Measurements from ENCODE around the gene SHTN1.

The SHTN1 gene

GRCh38 chr10:116984202-116984990 is 20.6 kb downstream of the SHTN1 start:
- no peak for DNase-seq (ENCODE audit: low spot score)

- no peak for DNase-seq (ENCODE audit: low spot score)
Measured at GRCh38 chr10:116980041-116980440, 24.9 kb downstream of the SHTN1 start.

GRCh38 chr10:116978901-116979300 is 26.1 kb downstream of the SHTN1 start:
- DNase-seq (ENCODE audit: low spot score): no peak

GRCh38 chr10:116974456-116975005 is 30.5 kb downstream of the SHTN1 start:
- no peak for DNase-seq (ENCODE audit: low spot score)

- no peak for DNase-seq (ENCODE audit: low spot score)
Measured at GRCh38 chr10:116973946-116974455, 31.0 kb downstream of the SHTN1 start.

GRCh38 chr10:116973371-116973905 is 31.5 kb downstream of the SHTN1 start:
- no peak for DNase-seq (ENCODE audit: low spot score)

GRCh38 chr10:116972131-116972530 is 32.9 kb downstream of the SHTN1 start:
- peak; percentile 16 for DNase-seq (ENCODE audit: low spot score)

GRCh38 chr10:116970050-116970449 is 34.9 kb downstream of the SHTN1 start:
- DNase-seq (ENCODE audit: low spot score): no peak

- DNase-seq (ENCODE audit: low spot score): no peak
Measured at GRCh38 chr10:116968331-116968730, 36.7 kb downstream of the SHTN1 start.

- no peak for DNase-seq (ENCODE audit: low spot score)
Measured at GRCh38 chr10:116961406-116962251, 43.4 kb downstream of the SHTN1 start.

GRCh38 chr10:116960066-116960776 is 44.8 kb downstream of the SHTN1 start:
- no peak for DNase-seq (ENCODE audit: low spot score)

- DNase-seq (ENCODE audit: low spot score): no peak
Measured at GRCh38 chr10:116952729-116953128, 52.3 kb downstream of the SHTN1 start.

- no peak for DNase-seq (ENCODE audit: low spot score)
Measured at GRCh38 chr10:116948530-116948870, 56.5 kb downstream of the SHTN1 start.

GRCh38 chr10:116947841-116948529 is 57.0 kb downstream of the SHTN1 start:
- DNase-seq (ENCODE audit: low spot score): no peak

GRCh38 chr10:116944911-116945310 is 60.1 kb downstream of the SHTN1 start:
- DNase-seq (ENCODE audit: low spot score): no peak

GRCh38 chr10:116931806-116932205 is 73.2 kb downstream of the SHTN1 start:
- no peak for DNase-seq (ENCODE audit: low spot score)

- no peak for DNase-seq (ENCODE audit: low spot score)
Measured at GRCh38 chr10:116926426-116926825, 78.6 kb downstream of the SHTN1 start.

- DNase-seq (ENCODE audit: low spot score): peak; percentile 85
Measured at GRCh38 chr10:116925056-116925455, 79.9 kb downstream of the SHTN1 start.

GRCh38 chr10:116919706-116920105 is 85.3 kb downstream of the SHTN1 start:
- DNase-seq (ENCODE audit: low spot score): no peak

GRCh38 chr10:116919164-116919563 is 85.8 kb downstream of the SHTN1 start:
- no peak for DNase-seq (ENCODE audit: low spot score)

- DNase-seq (ENCODE audit: low spot score): no peak
Measured at GRCh38 chr10:116918583-116918982, 86.4 kb downstream of the SHTN1 start.
